GM12872 (cell line): ENCODE results near the gene EVA1A.

Experiments used
- TF ChIP-seq, protein P1 (sequence below): IDR thresholded peaks from 3 replicates; pipeline ENCODE4 v1.5.1; 2011; ENCODE audit warnings: low read depth, mild to moderate bottlenecking, low read length, moderate library complexity; ENCODE audit not compliant: insufficient read depth

Gene EVA1A

DNA sequence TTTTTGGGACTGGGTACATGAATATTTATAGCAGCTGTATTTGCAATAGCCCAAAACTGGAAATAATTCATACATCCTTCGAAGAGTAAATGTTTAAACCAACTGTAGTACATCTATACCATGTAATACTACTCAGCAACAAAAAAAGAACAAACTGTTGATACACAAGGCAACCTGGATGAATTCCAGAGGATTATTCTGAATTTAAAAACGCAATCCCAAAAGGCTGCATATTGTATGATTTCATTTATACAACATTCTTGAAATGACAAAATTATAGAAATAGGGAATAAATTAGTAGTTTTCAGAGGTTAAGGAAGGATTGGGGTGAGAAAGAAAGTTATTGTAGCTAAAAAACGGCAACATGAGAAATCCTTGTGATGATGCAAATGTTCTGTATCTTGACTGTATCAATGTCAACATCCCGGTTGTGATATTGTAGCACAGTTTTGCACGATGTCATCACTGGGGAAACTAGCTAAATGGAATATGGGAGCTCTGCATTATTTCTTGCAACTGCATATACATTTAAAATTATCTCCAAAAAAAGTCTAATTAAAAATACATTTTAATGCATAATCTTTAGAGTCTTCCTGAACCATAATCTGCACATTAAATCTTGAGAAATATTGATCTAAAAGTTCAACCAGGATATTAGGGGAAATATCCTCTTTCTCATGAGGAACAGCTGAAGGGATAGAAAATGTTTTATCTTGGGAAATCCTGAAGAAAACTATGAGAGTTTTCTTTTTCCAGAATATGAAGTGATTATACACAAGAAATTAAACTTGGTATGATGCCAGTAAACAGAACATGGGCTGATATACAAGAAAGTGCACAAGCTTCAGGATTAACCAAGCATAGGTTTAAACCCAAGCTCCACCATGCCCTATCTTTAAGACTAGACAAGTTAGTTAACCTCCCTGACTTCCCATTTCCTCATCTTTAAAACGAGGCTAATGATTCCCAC is 21.9 kb downstream of the EVA1A start:
- TF ChIP-seq, protein P1, sequence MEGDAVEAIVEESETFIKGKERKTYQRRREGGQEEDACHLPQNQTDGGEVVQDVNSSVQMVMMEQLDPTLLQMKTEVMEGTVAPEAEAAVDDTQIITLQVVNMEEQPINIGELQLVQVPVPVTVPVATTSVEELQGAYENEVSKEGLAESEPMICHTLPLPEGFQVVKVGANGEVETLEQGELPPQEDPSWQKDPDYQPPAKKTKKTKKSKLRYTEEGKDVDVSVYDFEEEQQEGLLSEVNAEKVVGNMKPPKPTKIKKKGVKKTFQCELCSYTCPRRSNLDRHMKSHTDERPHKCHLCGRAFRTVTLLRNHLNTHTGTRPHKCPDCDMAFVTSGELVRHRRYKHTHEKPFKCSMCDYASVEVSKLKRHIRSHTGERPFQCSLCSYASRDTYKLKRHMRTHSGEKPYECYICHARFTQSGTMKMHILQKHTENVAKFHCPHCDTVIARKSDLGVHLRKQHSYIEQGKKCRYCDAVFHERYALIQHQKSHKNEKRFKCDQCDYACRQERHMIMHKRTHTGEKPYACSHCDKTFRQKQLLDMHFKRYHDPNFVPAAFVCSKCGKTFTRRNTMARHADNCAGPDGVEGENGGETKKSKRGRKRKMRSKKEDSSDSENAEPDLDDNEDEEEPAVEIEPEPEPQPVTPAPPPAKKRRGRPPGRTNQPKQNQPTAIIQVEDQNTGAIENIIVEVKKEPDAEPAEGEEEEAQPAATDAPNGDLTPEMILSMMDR: no peak

DNA sequence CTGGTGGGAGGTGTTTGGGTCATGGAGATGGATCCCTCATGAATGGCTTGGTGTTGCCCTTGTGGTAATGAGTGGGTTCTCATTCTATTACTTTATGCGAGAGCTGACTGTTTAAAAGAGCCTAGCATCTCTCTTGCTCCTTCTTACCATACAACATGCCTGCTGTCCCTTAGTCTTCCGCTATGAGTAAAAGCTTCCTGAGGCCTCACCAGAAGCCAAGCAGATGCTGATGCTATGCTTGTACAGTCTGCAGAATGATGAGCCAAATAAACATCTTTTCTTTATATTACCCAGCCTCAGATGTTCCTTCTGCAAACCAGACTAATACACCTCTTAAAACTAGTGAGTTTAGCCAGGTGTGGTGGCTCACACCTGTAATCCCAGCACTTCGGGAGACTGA is 23.1 kb downstream of the EVA1A start:
- TF ChIP-seq, protein P1: no peak

DNA sequence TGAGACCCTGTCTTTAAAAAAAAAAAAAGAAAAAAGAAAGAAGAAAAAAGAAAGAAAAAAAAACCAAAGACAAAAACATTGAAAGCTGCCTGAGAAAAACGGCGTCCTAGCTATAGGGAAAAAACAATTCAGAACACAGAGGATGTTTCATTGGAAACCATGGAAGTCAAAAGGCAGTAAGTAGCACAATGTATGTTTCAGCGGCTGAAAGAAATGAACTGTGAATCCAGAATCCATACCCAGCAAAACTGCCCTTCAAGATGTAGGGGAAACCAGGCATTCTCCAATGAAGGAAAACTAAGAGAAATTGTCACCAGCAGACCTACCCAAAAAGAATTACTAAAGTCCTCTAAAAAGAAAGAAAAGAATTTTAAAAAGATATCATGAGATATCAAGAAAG is 27.6 kb downstream of the EVA1A start:
- TF ChIP-seq, protein P1: no peak

DNA sequence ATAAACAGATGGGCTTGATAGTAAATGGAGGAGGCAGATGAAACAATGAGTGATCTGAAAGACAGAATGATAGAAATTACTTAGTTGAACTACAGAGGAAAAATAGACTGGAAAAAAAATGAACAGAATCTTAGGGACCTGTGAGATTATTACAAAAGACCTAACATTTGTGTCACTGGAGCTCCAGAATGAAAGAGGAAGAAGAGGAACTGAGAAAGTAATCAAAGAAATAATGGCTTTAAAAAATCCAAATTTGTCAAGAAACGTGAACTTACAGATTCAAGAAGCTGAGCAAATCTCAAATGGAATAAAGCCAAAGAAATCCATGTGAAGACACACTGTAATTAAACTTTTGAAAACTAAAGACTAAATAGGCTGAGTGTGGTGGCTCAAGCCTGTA is 28.3 kb downstream of the EVA1A start:
- TF ChIP-seq, protein P1: no peak

DNA sequence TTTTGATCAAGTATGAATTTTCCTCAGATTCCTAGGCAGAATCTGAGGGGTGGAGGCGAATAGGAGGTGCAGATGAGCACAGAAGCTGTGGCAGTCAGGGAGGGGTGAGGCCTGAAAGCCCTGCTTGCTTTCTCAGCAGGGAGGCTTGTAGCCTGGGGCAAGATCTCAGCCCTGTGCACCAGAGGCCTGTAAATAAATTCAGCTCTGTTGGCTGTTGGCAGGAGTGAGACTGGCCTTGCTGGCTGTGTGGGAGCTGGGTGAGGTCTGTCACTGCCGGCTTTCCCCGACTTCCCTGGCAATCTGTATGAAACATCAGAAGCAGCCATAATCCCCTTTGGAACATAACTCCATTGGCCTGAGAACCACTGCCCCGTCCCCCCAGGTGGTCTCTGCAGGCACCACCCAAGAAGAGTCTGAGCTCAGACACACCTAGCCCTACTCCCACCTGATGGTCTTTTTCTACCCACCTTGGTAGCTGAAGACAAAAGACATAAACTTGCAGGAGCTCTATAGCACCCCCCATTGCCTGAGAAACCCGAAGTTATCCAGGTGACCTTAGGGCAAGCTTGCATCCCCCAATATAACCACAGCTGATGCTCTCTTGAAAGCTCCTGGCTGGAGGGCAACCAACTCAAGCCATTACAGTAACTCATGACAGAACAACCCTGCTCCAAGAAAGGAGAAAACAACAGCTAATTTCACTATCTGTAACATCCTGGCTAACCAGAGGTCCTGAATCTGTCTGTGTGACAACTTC is 32.3 kb downstream of the EVA1A start:
- TF ChIP-seq, protein P1: no peak

DNA sequence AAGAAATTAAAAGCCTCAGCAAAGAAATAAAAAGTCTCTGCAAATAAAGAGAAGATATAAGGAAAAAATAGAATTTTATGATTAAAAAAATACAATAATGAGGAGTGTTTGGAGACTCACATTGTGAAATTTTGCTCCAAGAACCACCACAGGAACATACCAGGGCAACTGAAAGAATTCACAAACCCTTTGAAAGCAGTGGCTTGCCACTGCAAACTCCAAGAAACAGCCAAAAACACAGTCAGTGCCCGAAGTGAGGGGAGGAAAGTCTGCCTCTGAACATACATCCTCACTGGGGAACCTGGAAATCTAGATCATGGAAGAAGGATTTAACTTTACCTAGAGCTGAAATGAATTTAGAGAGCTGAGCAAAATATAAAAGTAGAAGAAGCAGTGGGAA is 33.1 kb downstream of the EVA1A start:
- TF ChIP-seq, protein P1: no peak

DNA sequence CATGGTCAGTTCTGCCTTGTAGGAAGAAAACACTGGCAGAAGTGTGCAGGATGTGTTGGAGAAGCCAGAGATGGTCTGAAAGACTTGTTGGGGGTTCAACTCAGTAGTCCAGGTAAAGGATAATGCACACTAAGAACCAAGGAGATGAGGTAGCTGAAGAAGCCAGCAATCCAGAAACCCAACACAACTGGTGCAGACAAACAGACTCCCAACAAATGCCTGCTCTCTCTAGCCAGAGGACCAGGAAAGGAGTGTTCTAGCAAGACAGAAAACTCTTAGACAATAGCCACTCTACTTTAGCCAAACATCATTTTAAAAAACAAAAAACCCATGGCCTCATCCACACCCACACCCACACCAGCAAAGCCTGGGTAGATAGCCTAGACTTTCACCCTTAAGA is 33.9 kb downstream of the EVA1A start:
- TF ChIP-seq, protein P1: no peak
